Neural progenitor cell (in vitro differentiated cells): ENCODE results near the gene CHST13. TPM values are rescaled to one million over a fixed set of nuclear protein-coding genes. Genes with fewer than 3 reads are reported as not detected.
"Not testable (repeated sequence)": the region's sequence is repeated elsewhere in the genome, so short reads cannot be mapped to it uniquely, and the experiment has no call there.

Source experiments
- DNase-seq: peaks from one replicate; pipeline ENCODE4 v3.0.0-alpha.2; 2016; ENCODE audit warnings: low spot score
- H2AFZ ChIP-seq: fragments of 200-600 bp; sonication (generic); replicated peaks from 2 replicates; pipeline ENCODE4 v1.6.1; 2016; ENCODE audit warnings: antibody characterized with exemption
- H3F3A ChIP-seq: fragments of 200-600 bp; sonication (generic); 2 replicates; pipeline ENCODE4 v1.6.1; 2016; ENCODE audit warnings: antibody characterized with exemption, low read depth
- H3K27ac ChIP-seq: fragments of 200-600 bp; sonication (generic); 2 replicates; pipeline ENCODE4 v1.5.1; 2016; ENCODE audit warnings: mild to moderate bottlenecking
- H3K27me3 ChIP-seq: fragments of 200-600 bp; sonication (generic); 2 replicates; pipeline ENCODE4 v1.6.1; 2016; ENCODE audit warnings: mild to moderate bottlenecking, moderate library complexity
- H3K36me3 ChIP-seq: fragments of 200-600 bp; sonication (generic); 2 replicates; pipeline ENCODE4 v1.5.1; 2016
- H3K4me1 ChIP-seq: fragments of 200-600 bp; sonication (generic); 2 replicates; pipeline ENCODE4 v1.6.1; 2016; ENCODE audit warnings: mixed run types
- H3K4me2 ChIP-seq: fragments of 200-600 bp; sonication (generic); 2 replicates; pipeline ENCODE4 v1.6.1; 2016
- H3K4me3 ChIP-seq: fragments of 200-600 bp; sonication (generic); 2 replicates; pipeline ENCODE4 v1.5.1; 2016
- H3K79me2 ChIP-seq: fragments of 200-600 bp; sonication (generic); 2 replicates; pipeline ENCODE4 v1.6.1; 2016; ENCODE audit warnings: low read depth
- H3K9ac ChIP-seq: fragments of 200-600 bp; sonication (generic); 2 replicates; pipeline ENCODE4 v1.6.1; 2016
- H3K9me3 ChIP-seq: fragments of 200-600 bp; sonication (generic); 2 replicates; pipeline ENCODE4 v1.5.1; 2016; ENCODE audit warnings: low read depth
- H4K20me1 ChIP-seq: fragments of 200-600 bp; sonication (generic); 2 replicates; pipeline ENCODE4 v1.6.1; 2016; ENCODE audit warnings: low read depth
- H3K27ac Mint-ChIP-seq: 3 replicates; pipeline ENCODE4 v1.8.0; 2021; ENCODE audit warnings: mixed read lengths
- H3K27me3 Mint-ChIP-seq: 2 replicates; pipeline ENCODE4 v1.8.0; 2022; ENCODE audit warnings: low read depth, mild to moderate bottlenecking, inconsistent platforms, moderate library complexity, mixed read lengths; ENCODE audit not compliant: insufficient read depth
- H3K36me3 Mint-ChIP-seq: 3 replicates; pipeline ENCODE4 v1.8.0; 2021; ENCODE audit warnings: mixed read lengths
- H3K4me1 Mint-ChIP-seq: 3 replicates; pipeline ENCODE4 v1.8.0; 2021; ENCODE audit warnings: mixed read lengths
- H3K4me3 Mint-ChIP-seq: 3 replicates; pipeline ENCODE4 v1.8.0; 2021; ENCODE audit warnings: mild to moderate bottlenecking, moderate library complexity, mixed read lengths
- H3K9me3 Mint-ChIP-seq: 3 replicates; pipeline ENCODE4 v1.8.0; 2020; ENCODE audit warnings: mixed read lengths
- CTCF ChIP-seq: fragments of 200-600 bp; sonication (generic); IDR thresholded peaks from 2 replicates; pipeline ENCODE4 v1.5.1; 2017; ENCODE audit warnings: antibody characterized with exemption, mild to moderate bottlenecking
- EZH2 ChIP-seq: fragments of 200-600 bp; sonication (generic); IDR thresholded peaks from 2 replicates; pipeline ENCODE4 v1.6.1; 2017; ENCODE audit warnings: antibody characterized with exemption, mild to moderate bottlenecking, moderate library complexity
- EZH2phosphoT487 ChIP-seq: fragments of 200-600 bp; sonication (generic); IDR thresholded peaks from 2 replicates; pipeline ENCODE4 v1.6.1; 2017; ENCODE audit warnings: antibody characterized with exemption
- total RNA-seq: library from RNA; depleted of rRNA; stranded (reverse); fragments of >200 nt; gene quantifications from 2 replicates; pipeline ENCODE4 v1.2.3, GENCODE V29; 2015; ENCODE audit warnings: low replicate concordance

The CHST13 gene
- total RNA-seq, 1 donor from 2014 or later, result 0.09 TPM

DNA sequence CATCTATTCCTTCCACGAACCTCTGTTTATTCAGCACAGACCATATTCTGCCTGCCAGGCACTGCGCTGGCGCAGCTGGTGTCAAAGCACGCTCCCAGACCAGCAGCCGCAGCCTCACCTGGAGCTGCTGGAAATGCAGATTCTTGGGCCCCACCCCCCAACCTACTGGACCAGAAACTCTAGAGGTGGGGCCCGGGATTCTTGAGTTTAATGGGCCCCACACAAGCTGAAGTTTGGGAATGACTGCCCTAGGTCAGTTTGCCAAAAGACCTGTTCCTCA, 7.0 kb downstream of the CHST13 start:
- no peaks in the 10 kb centered on the region for H3K4me1 Mint-ChIP-seq
- no peaks in the 10 kb centered on the region for H3K36me3 ChIP-seq
- H2AFZ ChIP-seq, result no peak overlapping the region
- H3K4me3 Mint-ChIP-seq, result no peak overlapping the region
- no peak for DNase-seq
- H4K20me1 ChIP-seq, result no peaks in the 10 kb centered on the region
- no peak overlapping the region for H3K27ac Mint-ChIP-seq
- no peaks in the 10 kb centered on the region for H3F3A ChIP-seq
- no peak for TF ChIP-seq EZH2phosphoT487
- no peak for TF ChIP-seq EZH2
- no peak for TF ChIP-seq CTCF
- H3K27me3 Mint-ChIP-seq, result peaks cover 18% of the 10 kb centered on the region
- H3K4me3 ChIP-seq, result no peak overlapping the region
- no peaks in the 10 kb centered on the region for H3K79me2 ChIP-seq
- no peaks in the 10 kb centered on the region for H3K36me3 Mint-ChIP-seq
- no peaks in the 10 kb centered on the region for H3K4me1 ChIP-seq
- H3K27me3 ChIP-seq, result peaks cover 23% of the 10 kb centered on the region
- no peak overlapping the region for H3K9ac ChIP-seq
- no peaks in the 10 kb centered on the region for H3K9me3 Mint-ChIP-seq
- no peaks in the 10 kb centered on the region for H3K9me3 ChIP-seq
- H3K27ac ChIP-seq, result no peak overlapping the region
- H3K4me2 ChIP-seq, result no peak overlapping the region

- H3K27ac Mint-ChIP-seq, result no peak overlapping the region
- H3K27ac ChIP-seq, result no peak overlapping the region
- H3K9me3 ChIP-seq, result no peaks in the 10 kb centered on the region
- H3K27me3 Mint-ChIP-seq, result peaks cover 9% of the 10 kb centered on the region
- H3K36me3 ChIP-seq, result no peaks in the 10 kb centered on the region
- no peak overlapping the region for H3K4me3 Mint-ChIP-seq
- no peak for DNase-seq
- no peak overlapping the region for H2AFZ ChIP-seq
- H3K9ac ChIP-seq, result no peak overlapping the region
- H4K20me1 ChIP-seq, result no peaks in the 10 kb centered on the region
- no peak for TF ChIP-seq EZH2phosphoT487
- no peak for TF ChIP-seq CTCF
- TF ChIP-seq EZH2, result no peak
- H3K36me3 Mint-ChIP-seq, result no peaks in the 10 kb centered on the region
- H3F3A ChIP-seq, result no peaks in the 10 kb centered on the region
- no peaks in the 10 kb centered on the region for H3K4me1 Mint-ChIP-seq
- no peak overlapping the region for H3K4me2 ChIP-seq
- peaks cover 23% of the 10 kb centered on the region for H3K27me3 ChIP-seq
- no peaks in the 10 kb centered on the region for H3K4me1 ChIP-seq
- H3K9me3 Mint-ChIP-seq, result no peaks in the 10 kb centered on the region
- H3K4me3 ChIP-seq, result no peak overlapping the region
- H3K79me2 ChIP-seq, result no peaks in the 10 kb centered on the region
Measured at GRCh38 chr3:126533506-126533905, 9.6 kb downstream of the CHST13 start.

DNA sequence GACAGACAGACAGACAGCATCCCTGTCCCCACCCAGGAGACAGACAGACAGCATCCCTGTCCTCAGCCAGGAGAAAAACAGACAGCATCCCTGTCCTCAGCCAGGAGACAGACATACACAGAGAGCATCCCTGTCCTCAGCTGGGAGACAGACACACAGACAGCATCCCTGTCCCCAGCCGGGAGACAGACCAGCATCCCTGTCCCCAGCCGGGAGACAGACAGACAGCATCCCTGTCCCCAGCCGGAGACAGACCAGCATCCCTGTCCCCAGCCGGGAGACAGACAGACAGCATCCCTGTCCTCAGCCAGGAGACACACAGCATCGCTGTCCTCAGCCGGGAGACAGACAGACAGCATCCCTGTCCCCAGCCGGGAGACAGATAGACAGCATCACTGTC, 10.8 kb downstream of the CHST13 start:
- H3K4me2 ChIP-seq, H3K36me3 Mint-ChIP-seq, H3K36me3 ChIP-seq, H3K9me3 ChIP-seq, DNase-seq, H3K4me1 ChIP-seq, H3F3A ChIP-seq, H3K4me3 Mint-ChIP-seq, H3K27ac ChIP-seq, H3K9me3 Mint-ChIP-seq, H4K20me1 ChIP-seq, H3K27ac Mint-ChIP-seq, H2AFZ ChIP-seq, H3K79me2 ChIP-seq, H3K4me3 ChIP-seq, H3K4me1 Mint-ChIP-seq, H3K9ac ChIP-seq: not testable (repeated sequence)
- H3K27me3 Mint-ChIP-seq, result peaks cover 11% of the 10 kb centered on the region
- peaks cover 23% of the 10 kb centered on the region for H3K27me3 ChIP-seq

DNA sequence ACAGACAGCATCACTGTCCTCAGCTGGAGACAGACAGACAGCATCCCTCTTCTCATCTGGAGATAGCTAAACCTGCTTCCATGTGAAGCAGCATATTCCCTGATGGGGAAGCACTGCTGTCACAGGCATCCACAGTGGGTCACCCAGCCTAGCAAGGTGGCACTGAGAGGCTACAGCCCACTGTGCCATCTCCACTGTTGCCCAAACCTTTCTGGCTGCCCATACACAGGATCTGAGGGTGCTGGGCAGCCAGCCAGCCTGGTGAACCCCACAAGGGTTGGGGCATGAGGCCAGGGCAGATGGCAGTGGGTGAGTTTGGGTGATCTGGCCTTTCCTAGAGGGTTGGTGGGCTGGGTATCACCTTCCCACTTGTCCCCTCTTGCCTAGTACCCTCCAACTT, 11.7 kb downstream of the CHST13 start:
- TF ChIP-seq CTCF, result no peak
- TF ChIP-seq EZH2phosphoT487, result no peak
- no peak for TF ChIP-seq EZH2
- H3K4me1 ChIP-seq, result no peaks in the 10 kb centered on the region
- peaks cover 4% of the 10 kb centered on the region for H3K4me1 Mint-ChIP-seq
- peaks cover 23% of the 10 kb centered on the region for H3K27me3 ChIP-seq
- H2AFZ ChIP-seq, result no peak overlapping the region
- H3K9ac ChIP-seq, result no peak overlapping the region
- peaks cover 11% of the 10 kb centered on the region for H3K27me3 Mint-ChIP-seq
- DNase-seq, result no peak
- no peaks in the 10 kb centered on the region for H3K9me3 Mint-ChIP-seq
- H3K9me3 ChIP-seq, result no peaks in the 10 kb centered on the region
- no peaks in the 10 kb centered on the region for H3F3A ChIP-seq
- H3K4me3 Mint-ChIP-seq, result peak overlapping the region; percentile 34
- no peak overlapping the region for H3K27ac ChIP-seq
- H3K4me3 ChIP-seq, result no peak overlapping the region
- no peak overlapping the region for H3K4me2 ChIP-seq
- H3K79me2 ChIP-seq, result no peaks in the 10 kb centered on the region
- H4K20me1 ChIP-seq, result no peaks in the 10 kb centered on the region
- no peak overlapping the region for H3K27ac Mint-ChIP-seq
- H3K36me3 ChIP-seq, result no peaks in the 10 kb centered on the region
- H3K36me3 Mint-ChIP-seq, result no peaks in the 10 kb centered on the region
